NCI-H82 (cell line): Measurements from ENCODE around the gene UBE2F.

Source experiments
- DNase-seq: peaks from one replicate; lab custom pipeline; 2025; lab: John Stamatoyannopoulos, UW

Gene UBE2F

DNA sequence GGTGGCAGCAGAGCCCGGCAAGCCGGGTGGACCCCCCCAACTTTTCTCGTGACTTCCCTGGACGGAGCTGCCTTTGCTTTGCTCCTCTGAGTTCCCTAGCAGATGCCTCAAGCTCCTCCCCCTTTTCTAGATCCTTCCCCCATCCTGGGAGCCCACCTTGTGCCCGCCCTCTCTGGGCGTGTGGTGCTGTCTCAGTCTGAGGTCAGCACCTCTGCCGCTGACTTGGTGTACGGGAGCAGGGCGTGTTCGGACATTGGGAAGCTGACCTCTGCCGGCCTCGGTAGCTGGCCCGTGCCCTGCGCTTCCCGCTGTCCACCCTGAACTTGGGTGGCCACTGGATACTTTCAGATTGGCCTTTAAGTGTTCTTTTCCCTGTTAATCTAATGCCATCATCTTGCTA, 113.7 kb downstream of the UBE2F start:
- no peak for DNase-seq

DNA sequence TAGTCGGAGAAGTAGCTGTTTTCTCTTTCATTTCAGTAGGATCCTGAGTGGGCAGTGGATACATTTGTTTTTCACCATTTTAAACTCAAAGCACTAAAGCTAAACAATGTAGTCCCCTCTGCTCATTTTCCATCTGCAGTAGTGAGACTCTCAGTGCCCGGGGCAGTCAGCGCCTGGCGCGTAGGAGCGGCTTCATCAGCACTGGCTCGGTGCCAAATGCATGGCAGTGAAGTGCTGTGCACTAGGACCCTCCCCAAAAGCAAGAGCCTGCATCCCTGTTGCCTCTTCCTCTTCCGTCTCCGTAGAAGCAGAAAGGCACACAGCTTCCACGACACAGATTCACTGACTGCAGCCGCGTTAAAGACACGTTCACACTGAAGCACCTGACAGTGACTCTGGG, 114.3 kb downstream of the UBE2F start:
- DNase-seq: no peak

DNA sequence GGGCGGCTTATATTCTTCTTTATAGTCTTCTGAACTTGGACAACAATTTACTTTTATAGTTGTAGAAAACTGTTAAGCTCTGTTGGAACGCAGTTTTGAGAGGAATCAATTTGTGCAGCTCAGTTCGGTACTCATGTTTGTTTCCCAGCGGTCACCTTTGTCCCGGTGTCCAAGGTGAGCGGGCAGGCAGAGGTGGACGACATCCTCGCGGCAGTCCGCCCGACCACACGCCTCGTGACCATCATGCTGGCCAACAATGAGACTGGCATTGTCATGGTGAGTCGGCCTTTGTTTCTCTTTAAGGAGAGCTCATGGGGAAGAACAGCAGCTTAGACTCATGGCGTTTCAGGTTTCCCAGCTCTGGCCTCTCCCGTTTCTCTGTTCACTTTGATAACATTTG, 114.7 kb downstream of the UBE2F start:
- no peak for DNase-seq

DNA sequence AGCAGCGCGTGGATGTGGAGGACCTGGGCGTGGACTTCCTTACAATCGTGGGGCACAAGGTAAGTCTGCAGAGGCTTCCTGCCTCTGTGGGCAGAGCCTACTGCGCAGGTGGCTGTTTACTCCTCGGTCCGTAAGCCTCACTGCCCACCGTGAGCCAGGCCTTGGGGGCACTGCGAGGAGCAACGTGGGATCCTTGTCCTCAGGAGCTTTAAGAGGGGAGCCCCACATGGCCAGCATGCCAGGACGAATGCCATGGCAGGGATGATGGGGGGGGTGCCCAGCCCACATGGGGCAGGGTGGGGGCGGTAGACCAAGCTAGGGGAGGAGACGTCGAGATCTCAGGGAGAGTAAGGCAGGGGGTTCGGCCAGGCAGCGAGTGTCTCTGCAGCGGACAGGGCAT, 115.3 kb downstream of the UBE2F start:
- DNase-seq: no peak

DNA sequence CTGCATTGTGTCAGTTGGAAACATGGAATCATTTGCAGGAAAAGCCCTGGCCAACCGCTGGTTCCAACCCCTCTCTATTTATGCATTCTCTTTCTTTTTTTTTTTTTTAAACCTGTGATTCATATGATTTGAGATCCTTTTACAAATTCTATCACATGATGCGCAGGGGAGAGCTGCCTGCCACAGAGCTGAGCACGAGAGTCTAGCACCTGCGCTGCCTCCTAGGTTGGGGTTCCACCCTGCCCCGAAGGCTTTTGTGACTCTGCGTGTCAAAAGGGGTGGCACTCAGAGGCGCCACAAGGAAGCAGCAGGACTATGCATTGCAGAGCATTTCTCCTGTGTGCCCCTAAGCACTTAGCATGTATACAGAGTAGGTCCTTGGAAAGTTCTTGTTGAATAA, 116.0 kb downstream of the UBE2F start:
- DNase-seq: no peak

DNA sequence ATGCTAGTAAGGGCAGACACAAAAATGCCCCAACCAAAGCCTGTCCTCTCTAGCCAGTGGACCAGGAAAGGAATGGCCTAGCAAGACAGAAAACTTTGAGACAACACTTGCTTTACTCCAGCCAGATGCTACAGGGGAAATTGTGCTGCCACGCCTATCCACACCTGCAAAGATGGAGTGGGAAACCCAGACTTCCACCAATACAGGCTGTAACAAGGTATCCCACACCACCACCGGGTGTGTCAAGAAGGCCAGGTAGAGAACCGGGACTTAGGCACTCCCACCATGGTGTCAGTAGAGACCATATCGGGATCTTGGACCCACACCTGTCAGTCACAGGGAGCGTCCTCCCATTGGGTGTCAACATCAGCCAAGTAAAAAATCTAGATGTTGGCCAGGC, 117.1 kb downstream of the UBE2F start:
- no peak for DNase-seq

DNA sequence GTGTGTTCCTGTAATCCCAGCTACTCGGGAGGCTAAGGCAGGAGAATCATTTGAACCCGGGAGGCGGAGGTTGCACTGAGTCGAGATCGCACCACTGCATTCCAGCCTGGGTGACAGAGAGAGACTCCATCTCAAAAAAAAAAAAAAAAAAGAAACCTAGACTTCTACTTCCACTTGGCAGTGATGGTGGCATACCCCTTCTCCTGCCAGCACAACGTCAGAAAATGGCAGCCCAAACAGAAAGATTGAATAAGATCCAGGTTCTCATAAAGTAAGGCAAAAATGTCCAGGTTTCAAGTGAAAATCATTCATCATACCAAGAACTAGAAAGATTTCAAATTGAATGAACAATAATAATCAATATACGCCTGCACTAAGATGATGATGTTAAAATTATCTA, 117.9 kb downstream of the UBE2F start:
- DNase-seq: no peak

DNA sequence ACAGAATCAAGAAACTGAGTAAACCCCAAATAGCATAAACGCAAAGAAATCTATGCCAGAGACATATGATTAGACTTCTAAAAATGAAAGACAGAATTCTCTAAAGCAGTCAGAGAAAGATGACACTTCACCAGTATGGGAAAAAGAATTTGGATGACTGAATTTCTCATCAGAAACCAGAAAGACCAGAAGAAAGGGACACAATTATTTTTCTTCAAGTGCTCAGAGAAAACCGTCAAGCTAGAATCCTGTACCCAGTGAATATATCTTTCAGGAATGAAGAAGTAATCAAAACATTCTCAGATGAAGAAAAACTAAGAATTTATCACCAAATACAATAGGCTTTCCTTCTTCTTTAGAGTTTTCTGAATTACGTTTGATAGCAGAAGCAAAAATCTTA, 119.1 kb downstream of the UBE2F start:
- DNase-seq: no peak

DNA sequence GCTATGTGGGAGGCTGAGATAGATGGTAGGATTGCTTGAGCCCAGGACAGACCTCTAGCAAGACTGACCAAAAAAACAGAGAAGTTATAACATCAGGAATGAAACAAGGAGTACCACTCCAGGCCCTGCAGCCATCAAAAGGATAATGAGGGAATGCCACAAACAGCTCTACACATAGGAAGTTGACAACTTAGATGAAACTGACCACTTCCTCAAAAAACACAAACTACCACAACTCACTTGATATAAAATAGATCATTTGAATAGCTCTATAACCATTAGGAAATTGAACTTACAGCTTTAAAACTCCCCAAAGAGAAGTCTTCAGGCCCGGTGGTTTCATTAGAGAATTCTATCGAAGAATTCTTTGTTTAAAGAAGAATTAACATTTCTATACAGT, 120.4 kb downstream of the UBE2F start:
- DNase-seq: no peak

DNA sequence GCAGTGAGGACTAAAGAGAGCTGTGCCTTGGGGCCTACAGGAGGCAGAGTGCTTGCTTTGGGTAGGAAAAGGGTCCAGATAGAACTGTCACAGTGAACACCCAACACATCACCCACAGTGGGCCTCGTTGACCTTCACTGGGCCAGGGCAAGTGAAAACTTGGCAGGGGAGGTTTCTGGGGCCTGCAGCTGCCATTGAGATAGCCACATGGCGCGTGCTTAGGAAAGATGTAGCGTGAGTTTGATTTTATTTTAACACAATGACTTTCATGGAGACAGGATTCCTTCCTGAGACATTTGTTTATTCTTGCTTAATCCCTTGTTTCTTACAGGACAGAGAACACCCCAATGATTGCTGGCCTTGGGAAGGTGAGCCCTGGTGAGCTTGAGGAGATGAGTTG, 124.1 kb downstream of the UBE2F start:
- DNase-seq: no peak

DNA sequence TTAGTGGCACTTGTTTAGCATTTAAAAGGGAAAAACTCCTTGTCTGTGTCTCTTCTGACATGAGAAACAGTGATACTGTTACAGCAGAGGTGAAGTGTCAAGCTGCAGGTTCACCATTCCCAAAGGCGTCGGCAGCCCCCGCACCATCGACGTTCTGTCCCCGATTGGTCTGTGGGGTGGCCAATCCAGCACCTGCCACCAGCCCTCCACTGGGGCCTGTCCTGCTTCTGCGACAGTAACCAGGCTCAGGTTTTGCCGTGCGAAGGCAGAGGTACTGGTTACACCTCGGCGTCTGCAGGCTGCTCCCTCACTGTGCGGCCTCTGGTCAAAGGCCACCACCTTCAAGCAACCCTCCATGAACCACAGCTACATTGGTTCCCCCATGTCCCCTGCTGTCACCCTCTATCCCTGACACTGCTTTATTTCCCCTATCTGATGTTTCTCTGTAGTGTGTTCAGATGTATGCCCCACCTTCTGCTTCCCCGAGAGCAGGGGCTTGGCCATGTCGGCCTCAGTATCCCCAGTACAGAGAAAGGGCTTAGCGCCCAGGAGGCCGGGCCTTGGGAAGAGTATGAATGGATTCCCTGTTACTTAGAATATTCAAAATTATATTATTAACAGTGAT, 124.7 kb downstream of the UBE2F start:
- no peak for DNase-seq
